ENCODE measurements around the gene SEMA3E. TPM values are rescaled to one million over a fixed set of nuclear protein-coding genes. Genes with fewer than 3 reads are reported as not detected.

The SEMA3E gene
- total RNA-seq, 4 donors from 2014 or later: 1.0 to 2.2 (median 2.0) TPM

DNA sequence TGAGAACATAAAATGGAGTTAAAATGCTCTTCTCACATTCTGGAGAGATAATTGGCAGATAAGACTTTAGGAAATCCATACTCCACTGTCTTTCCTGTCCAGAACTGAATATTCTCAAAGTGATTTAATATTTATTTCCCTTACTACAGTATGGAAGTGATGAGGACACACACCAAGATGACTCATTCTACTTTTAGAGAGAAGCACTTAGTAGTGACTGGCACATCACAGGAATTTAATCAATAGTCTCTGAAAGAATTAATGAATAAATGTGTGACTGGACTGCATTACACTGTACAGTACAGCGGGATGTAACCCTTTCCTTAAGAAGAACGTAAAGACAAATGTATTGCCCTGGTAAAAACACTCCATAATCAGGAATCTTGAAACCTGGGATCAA lies 116.7 kb downstream of the SEMA3E start:
- no peak for TF ChIP-seq EP300 (IDR thresholded peaks at IDR 0.05)
- no peak for TF ChIP-seq POLR2A (IDR thresholded peaks at IDR 0.05)
- no peak for TF ChIP-seq POLR2AphosphoS5 (IDR thresholded peaks at IDR 0.05)
- no peak for TF ChIP-seq CTCF (IDR thresholded peaks at IDR 0.05)
- H3K36me3 ChIP-seq: no peaks in the 10 kb centered on the region
- no peak for DNase-seq (ENCODE audit: low spot score in 2 of 2)
- H3K4me3 ChIP-seq: no peak overlapping the region
- no peaks in the 10 kb centered on the region for H3K27me3 ChIP-seq
- no peaks in the 10 kb centered on the region for H3K4me1 ChIP-seq
- no peak overlapping the region for H3K27ac ChIP-seq
- 83% methylated on average over 2 of the region's 2 CpGs for WGBS
- no peaks in the 10 kb centered on the region for H3K9me3 ChIP-seq

GRCh38 chr7:83531766-83532165 lies 117.2 kb downstream of the SEMA3E start:
- DNase-seq (ENCODE audit: low spot score in 2 of 2): no peak
- Histone ChIP-seq H3K9me3 (no peaks in the 10 kb centered on the region), H3K36me3 (no peaks in the 10 kb centered on the region), H3K27me3 (no peaks in the 10 kb centered on the region), H3K4me3 (no peak overlapping the region), H3K4me1 (no peaks in the 10 kb centered on the region), H3K27ac (no peak overlapping the region)
- 62% methylated on average over 2 of the region's 2 CpGs for WGBS
- no peak for TF ChIP-seq EP300 (IDR thresholded peaks at IDR 0.05)
- TF ChIP-seq POLR2AphosphoS5 (IDR thresholded peaks at IDR 0.05): no peak
- TF ChIP-seq POLR2A (IDR thresholded peaks at IDR 0.05): no peak
- no peak for TF ChIP-seq CTCF (IDR thresholded peaks at IDR 0.05)

- no peak overlapping the region for H3K4me3 ChIP-seq
- no peaks in the 10 kb centered on the region for H3K4me1 ChIP-seq
- H3K27me3 ChIP-seq: no peaks in the 10 kb centered on the region
- no peaks in the 10 kb centered on the region for H3K36me3 ChIP-seq
- no peaks in the 10 kb centered on the region for H3K9me3 ChIP-seq
- 73% methylated on average over 3 of the region's 3 CpGs for WGBS
- no peak for TF ChIP-seq POLR2A (IDR thresholded peaks at IDR 0.05)
- no peak for TF ChIP-seq CTCF (IDR thresholded peaks at IDR 0.05)
- no peak for TF ChIP-seq EP300 (IDR thresholded peaks at IDR 0.05)
- TF ChIP-seq POLR2AphosphoS5 (IDR thresholded peaks at IDR 0.05): no peak
- no peak overlapping the region for H3K27ac ChIP-seq
- DNase-seq (ENCODE audit: low spot score in 2 of 2): no peak
These were observed 120.0 kb downstream of the SEMA3E start for GRCh38 chr7:83528925-83529423.

DNA sequence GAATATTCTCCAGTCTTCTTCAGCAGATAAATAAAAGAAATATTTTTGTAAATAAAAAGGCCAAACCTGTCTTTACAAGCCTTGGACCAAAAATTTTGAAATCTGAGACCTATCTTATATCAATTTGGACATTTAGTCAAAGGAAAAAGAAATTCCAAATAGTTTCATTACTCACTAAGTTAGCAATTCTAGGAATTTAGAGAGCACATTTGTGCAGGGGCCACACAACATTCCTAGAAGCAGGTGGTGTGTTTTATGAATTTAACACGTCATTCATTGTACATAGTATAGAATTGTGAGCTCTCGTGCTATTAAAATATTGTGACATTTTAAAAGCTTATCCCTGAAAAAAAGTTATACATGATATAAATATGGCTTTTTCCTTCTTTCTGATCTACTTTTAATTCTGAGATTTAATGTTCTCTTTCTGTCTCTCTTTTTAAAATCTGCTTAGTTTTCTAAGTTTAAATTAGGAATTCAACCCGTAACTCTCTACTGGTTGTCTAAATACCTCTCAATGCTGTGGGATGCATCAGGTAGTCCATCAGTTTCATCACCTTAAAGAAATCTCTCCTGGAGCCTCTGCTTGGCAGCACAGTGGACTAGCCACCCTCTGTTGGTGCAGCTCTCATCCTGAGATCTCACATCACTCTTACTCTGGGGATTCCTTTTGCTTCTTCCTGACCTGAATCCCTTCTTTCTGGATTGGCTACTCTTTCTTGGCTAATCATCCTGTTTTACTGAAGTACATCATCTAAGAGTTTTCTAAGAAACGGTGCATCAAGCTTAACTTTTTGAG lies 124.5 kb downstream of the SEMA3E start:
- no peak overlapping the region for H3K4me3 ChIP-seq
- H3K9me3 ChIP-seq: no peaks in the 10 kb centered on the region
- H3K27ac ChIP-seq: no peak overlapping the region
- H3K36me3 ChIP-seq: no peaks in the 10 kb centered on the region
- H3K4me1 ChIP-seq: no peaks in the 10 kb centered on the region
- 86% methylated on average over 4 of the region's 4 CpGs for WGBS
- no peak for TF ChIP-seq CTCF (IDR thresholded peaks at IDR 0.05)
- no peak for TF ChIP-seq EP300 (IDR thresholded peaks at IDR 0.05)
- TF ChIP-seq POLR2AphosphoS5 (IDR thresholded peaks at IDR 0.05): no peak
- TF ChIP-seq POLR2A (IDR thresholded peaks at IDR 0.05): no peak
- DNase-seq (ENCODE audit: low spot score in 2 of 2): no peak
- H3K27me3 ChIP-seq: no peaks in the 10 kb centered on the region

- DNase-seq (ENCODE audit: low spot score in 2 of 2): no peak
- H3K4me1 ChIP-seq: no peaks in the 10 kb centered on the region
- H3K36me3 ChIP-seq: no peaks in the 10 kb centered on the region
- no peaks in the 10 kb centered on the region for H3K27me3 ChIP-seq
- H3K4me3 ChIP-seq: no peak overlapping the region
- WGBS: 7% methylated on average over 2 of the region's 2 CpGs
- no peaks in the 10 kb centered on the region for H3K9me3 ChIP-seq
- H3K27ac ChIP-seq: no peak overlapping the region
- no peak for TF ChIP-seq POLR2AphosphoS5 (IDR thresholded peaks at IDR 0.05)
- no peak for TF ChIP-seq POLR2A (IDR thresholded peaks at IDR 0.05)
- no peak for TF ChIP-seq CTCF (IDR thresholded peaks at IDR 0.05)
These were observed 128.2 kb downstream of the SEMA3E start for GRCh38 chr7:83520726-83521125.

Measured in suprapubic skin (tissue), 4 donors.